NCI-H226 (cell line): ENCODE data around the gene PCDHA7.
"Not testable (repeated sequence)": the region's sequence is repeated elsewhere in the genome, so short reads cannot be mapped to it uniquely, and the experiment has no call there.

Experiments
- DNase-seq: peaks from one replicate; pipeline ENCODE4 v3.0.0-alpha.2; 2015

Gene PCDHA7

GRCh38 chr5:140822281-140822629 is 11.8 kb upstream of the PCDHA7 start:
- DNase-seq: no peak

GRCh38 chr5:140822969-140823368 is 11.1 kb upstream of the PCDHA7 start:
- DNase-seq: not testable (repeated sequence)

GRCh38 chr5:140823475-140823874 is 10.6 kb upstream of the PCDHA7 start:
- DNase-seq: no peak

- DNase-seq: no peak
These were observed 6.2 kb upstream of the PCDHA7 start, which contains the start of gene PCDHA6 for GRCh38 chr5:140827704-140828361. Gene PCDHA6, plus strand, starts transcription at chr5:140827960. Its CDS starts 132 bp downstream, at chr5:140828092.

- no peak for DNase-seq
These were observed 5.7 kb upstream of the PCDHA7 start for GRCh38 chr5:140828362-140828737.

- not testable (repeated sequence) for DNase-seq
These were observed 4.3 kb upstream of the PCDHA7 start for GRCh38 chr5:140829511-140830501.

GRCh38 chr5:140834439-140835008 is 455 bp downstream of the PCDHA7 start:
- DNase-seq: not testable (repeated sequence)

GRCh38 chr5:140835622-140836510 is 1.8 kb downstream of the PCDHA7 start:
- DNase-seq: no peak

GRCh38 chr5:140840978-140841962 is 7.2 kb downstream of the PCDHA7 start, which contains the start of gene PCDHA8:
Gene PCDHA8, plus strand, starts transcription at chr5:140841187. Its CDS starts 135 bp downstream, at chr5:140841322.
- no peak for DNase-seq

- DNase-seq: no peak
These were observed 9.0 kb downstream of the PCDHA7 start for GRCh38 chr5:140842798-140843733.

- not testable (repeated sequence) for DNase-seq
These were observed 14.4 kb downstream of the PCDHA7 start, which contains the start of gene PCDHA9 for GRCh38 chr5:140848139-140849102. Gene PCDHA9, plus strand, starts transcription at chr5:140848382. Its CDS starts 114 bp downstream, at chr5:140848496.

- DNase-seq: not testable (repeated sequence)
These were observed 16.0 kb downstream of the PCDHA7 start for GRCh38 chr5:140849831-140850634.

- peak; percentile 26 for DNase-seq
These were observed 22.0 kb downstream of the PCDHA7 start, which contains the start of gene PCDHA10 for GRCh38 chr5:140855772-140856674. Gene PCDHA10, plus strand, starts transcription at chr5:140855897. Its CDS starts 152 bp downstream, at chr5:140856049.

- no peak for DNase-seq
These were observed 23.3 kb downstream of the PCDHA7 start for GRCh38 chr5:140857177-140857986.

- no peak for DNase-seq
These were observed 23.8 kb downstream of the PCDHA7 start for GRCh38 chr5:140857987-140858240.
